Measurements from ENCODE around the gene GSK3B.

The GSK3B gene

DNA sequence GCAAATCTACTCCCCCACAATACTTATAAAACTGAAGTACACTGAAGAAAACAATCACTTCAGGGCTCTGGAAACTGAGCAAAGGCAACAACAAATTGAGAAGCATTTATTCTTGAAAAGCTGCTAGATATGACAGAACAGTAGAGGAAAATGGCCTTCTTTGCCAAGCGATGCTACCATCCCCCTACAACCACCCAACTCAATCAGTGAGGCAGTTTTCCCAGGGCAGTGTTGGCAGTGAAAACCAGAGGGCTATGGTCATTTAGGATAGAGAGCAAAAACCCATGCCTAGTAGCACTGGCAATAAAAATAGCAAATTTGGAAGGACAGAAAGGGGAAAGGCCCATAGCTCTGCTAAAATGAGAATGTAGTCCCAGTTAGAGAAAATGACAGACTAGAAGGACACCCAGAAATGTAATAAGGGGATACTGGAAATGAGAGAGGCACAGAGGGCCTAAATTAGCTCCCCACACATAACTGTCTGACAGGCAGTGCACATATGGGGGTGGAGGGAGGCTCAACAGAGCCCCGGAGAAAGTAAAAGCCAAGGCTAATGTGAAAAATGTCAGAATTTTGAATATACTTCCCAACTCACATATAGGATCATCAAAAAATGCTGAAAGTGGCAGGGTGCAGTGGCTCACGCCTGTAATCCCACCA, 143.5 kb downstream of the GSK3B start:
- TF ChIP-seq, protein P1, sequence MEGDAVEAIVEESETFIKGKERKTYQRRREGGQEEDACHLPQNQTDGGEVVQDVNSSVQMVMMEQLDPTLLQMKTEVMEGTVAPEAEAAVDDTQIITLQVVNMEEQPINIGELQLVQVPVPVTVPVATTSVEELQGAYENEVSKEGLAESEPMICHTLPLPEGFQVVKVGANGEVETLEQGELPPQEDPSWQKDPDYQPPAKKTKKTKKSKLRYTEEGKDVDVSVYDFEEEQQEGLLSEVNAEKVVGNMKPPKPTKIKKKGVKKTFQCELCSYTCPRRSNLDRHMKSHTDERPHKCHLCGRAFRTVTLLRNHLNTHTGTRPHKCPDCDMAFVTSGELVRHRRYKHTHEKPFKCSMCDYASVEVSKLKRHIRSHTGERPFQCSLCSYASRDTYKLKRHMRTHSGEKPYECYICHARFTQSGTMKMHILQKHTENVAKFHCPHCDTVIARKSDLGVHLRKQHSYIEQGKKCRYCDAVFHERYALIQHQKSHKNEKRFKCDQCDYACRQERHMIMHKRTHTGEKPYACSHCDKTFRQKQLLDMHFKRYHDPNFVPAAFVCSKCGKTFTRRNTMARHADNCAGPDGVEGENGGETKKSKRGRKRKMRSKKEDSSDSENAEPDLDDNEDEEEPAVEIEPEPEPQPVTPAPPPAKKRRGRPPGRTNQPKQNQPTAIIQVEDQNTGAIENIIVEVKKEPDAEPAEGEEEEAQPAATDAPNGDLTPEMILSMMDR (conservative IDR thresholded peaks at IDR 0.05), result no peak
- H3K27ac ChIP-seq, result no peak overlapping the region

DNA sequence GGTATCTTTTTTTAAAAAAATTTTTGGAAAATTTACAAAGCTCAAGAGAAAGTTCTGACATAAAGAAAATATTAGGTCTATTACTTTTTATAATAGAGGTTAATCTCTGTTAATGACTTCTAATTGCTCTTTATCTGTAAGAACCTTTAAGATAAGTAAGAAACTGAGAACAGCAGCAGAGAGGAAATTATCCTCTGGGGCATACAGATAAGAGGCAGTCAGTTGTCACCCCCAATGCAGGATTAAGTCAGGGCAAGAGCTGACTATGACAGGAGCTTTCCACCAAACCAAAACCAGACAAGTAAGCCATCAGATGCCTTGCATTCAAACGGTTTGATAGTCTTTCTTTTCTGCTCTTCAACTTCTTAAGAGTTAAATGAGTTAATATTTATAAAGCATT, 149.0 kb downstream of the GSK3B start:
- TF ChIP-seq, protein P1 (conservative IDR thresholded peaks at IDR 0.05), result no peak
- H3K27ac ChIP-seq, result no peak overlapping the region

DNA sequence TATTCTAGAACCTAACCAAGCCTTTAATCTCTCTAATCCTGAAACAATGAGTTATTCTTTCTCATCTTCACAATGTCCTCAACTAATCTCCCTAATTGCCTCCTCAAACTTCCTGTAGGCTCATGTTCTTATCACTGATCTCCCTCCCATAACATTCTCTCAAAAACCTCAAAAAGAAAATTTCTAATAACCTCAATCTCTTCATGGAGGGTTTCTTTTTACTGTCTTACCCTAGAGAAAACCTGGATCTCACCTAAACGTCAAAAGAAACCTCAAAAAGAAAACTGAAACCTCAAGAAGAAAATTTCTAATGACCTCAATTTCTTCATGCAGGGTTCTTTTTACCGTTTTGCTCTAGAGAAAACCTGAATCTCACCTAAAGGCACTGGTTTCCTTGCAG, 150.2 kb downstream of the GSK3B start:
- no peak overlapping the region for H3K27ac ChIP-seq
- TF ChIP-seq, protein P1 (conservative IDR thresholded peaks at IDR 0.05), result no peak

DNA sequence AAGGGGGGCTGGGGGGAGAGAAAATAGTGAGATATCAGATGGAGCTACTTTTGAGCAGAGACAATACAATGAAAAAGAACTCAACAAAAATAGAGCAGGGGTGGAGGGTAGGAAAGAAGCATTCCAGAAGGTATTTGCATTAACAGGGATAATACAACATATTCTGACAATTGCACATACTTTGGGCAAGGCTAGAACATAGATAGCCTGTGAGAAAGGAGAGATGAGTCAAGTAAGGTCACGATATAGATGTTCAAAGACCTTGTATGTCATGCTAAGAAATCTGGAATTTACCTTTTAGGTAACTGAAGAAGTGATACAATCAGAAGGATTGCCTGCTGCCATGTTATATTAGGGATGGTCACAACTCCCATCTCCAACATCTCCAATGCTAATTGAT, 155.2 kb downstream of the GSK3B start:
- no peak overlapping the region for H3K27ac ChIP-seq
- TF ChIP-seq, protein P1 (conservative IDR thresholded peaks at IDR 0.05), result no peak

DNA sequence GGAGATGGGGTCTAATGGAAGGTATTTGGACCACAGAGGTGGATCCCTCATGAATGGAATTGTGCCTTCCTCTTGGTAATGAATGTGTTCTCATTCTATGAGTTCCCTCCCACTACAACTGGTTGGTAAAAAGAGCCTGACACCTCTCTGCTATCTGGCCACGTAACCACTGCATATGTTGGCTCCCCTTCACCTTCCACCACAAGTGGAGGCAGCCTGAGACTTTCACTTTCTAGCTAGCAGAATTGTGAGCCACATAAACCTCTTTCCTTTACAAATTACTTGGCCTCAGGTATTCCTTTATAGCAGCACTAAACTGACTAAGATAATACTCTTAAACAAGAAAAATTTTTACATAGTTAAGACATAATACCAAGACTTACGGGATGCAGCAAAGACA, 157.0 kb downstream of the GSK3B start:
- TF ChIP-seq, protein P1 (conservative IDR thresholded peaks at IDR 0.05), result no peak
- no peak overlapping the region for H3K27ac ChIP-seq

DNA sequence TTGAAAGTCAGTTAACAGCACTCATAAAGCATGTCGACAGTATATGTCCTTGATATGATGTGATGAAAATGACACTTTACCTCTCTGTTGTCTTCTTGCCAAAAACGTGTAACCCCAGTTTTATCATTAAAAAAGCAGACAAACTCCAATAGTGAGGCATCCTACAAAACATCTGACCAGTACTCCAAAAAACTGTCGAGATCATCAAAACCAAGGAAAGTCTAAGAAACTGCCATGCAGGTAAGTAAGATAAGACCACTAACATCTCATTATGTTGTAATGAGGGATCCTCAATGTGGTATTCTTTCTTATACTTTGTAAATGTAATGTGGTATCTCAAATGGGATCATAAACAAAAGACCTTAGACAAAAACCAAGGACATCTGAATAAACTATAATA, 160.0 kb downstream of the GSK3B start:
- TF ChIP-seq, protein P1 (conservative IDR thresholded peaks at IDR 0.05), result no peak

DNA sequence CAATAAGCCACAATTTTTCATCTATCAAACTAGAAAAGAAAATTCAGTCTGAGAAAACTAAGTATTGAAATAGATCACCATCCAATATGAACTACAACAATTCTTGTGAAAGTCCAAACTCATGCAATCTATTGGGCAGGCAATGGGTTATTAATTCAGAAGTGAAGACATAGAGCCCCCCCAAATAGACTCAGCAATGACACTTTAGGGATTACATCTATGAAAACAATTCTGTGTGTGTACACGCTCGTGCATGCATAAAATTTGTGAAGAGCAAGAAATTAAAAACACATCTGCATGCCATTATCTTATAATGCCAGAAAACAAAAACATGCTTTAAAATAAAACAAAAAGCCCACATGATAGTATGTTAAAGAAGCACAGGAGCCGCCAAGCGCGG, 161.0 kb downstream of the GSK3B start:
- no peak overlapping the region for H3K27ac ChIP-seq
- TF ChIP-seq, protein P1 (conservative IDR thresholded peaks at IDR 0.05), result no peak

More for the DNA sequence above, 160.0 kb downstream of the GSK3B start:
- H3K27ac ChIP-seq, result no peak overlapping the region

Measured in VCaP (cell line).